SIG-M5 (cell line): Measurements from ENCODE around the gene ARMC3.

Experiments
- DNase-seq: peaks from one replicate; lab custom pipeline; 2025; lab: John Stamatoyannopoulos, UW

Gene ARMC3

DNA sequence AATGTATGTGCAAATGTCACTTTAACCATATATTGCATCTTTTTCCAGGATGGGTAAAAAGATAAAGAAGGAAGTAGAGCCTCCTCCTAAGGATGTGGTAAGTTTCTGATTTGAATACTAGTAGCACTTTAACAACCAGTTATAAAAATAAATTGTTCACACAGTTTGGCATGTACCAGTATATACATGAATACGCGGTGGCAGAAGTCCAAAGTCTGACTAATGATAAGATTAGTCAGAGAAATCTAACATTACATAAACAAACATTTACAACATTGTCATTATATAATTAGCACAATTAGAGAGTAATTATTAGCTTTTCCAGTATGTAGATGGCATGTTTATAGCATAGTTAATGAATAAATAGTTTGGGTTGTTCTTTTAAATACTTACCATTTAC lies 4.1 kb downstream of the ARMC3 start:
- no peak for DNase-seq

DNA sequence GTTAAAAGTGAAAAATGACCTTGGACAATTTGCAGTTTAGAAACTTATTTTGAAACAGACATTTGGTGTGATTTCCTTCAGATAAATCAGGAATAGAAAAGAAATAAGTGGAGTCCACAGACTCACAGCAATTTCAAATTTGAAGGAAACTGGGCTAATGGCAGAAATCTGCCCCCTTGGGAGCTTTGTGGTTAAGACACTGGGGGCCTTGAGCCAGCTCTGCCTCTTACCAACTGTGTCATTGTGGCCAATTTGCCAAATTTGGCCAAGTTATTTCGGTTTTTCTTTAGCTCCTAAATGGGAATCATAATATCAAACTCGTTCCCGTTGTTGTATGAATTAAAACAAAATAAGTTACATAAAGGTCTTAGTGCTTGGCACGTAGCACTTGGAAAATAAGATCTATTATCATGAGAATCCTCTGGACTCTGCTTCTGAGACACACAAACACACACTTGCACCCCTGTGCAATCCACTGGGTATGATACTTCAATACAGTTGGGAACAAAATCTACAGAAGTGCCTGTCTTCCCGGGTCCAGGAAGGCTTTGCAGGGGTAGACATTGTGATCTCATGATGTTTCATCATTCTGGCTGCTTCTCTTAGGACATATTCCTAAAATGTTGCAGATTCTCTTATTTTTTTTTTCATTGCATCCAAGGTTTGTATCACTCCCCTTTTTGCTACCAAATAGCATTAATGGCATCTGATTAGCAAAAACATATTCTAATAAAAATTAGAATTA lies 4.9 kb downstream of the ARMC3 start:
- DNase-seq, result no peak

GRCh38 chr10:22934726-22935125 lies 6.9 kb downstream of the ARMC3 start:
- DNase-seq, result no peak

- DNase-seq, result no peak
Measured at GRCh38 chr10:22942437-22942836, 14.6 kb downstream of the ARMC3 start.

GRCh38 chr10:22945934-22946673 lies 18.3 kb downstream of the ARMC3 start:
- no peak for DNase-seq

DNA sequence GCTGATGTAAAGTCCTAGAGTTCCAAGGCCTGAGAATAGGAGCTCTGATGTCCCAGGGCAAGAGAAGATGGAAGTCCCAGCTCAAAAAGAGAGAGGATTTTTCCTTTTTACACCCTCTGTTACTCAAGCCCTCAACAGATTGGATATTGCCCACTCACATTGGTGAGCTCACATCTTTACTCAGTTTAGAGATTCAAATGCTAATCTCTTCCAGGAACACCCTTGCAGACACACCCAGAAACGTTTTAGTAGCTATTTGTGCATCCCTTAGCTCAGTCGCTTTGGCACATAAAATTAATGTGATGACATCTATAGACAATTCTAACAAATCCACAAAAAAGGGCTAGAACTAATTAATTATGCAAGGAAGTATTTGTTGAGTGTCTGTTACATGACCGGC lies 27.1 kb downstream of the ARMC3 start:
- no peak for DNase-seq

- no peak for DNase-seq
Measured at GRCh38 chr10:22958338-22958737, 30.5 kb downstream of the ARMC3 start.

DNA sequence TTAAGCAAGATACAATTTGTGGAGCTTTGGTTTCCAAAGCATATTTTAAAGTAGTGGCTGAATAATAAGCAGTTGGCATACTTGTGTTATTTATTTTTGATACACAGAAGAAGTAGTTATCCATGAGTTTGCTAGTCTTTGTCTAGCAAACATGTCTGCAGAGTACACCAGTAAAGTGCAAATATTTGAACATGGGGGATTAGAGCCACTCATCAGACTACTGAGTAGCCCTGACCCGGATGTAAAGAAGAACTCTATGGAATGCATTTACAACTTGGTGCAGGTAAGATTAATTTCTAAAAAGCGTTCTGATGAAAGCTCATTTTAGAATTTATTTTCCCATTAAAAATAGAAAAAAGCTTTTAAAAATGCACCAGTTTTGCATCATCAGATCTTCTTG lies 31.4 kb downstream of the ARMC3 start:
- DNase-seq, result no peak

GRCh38 chr10:22959950-22960349 lies 32.1 kb downstream of the ARMC3 start:
- DNase-seq, result no peak

- no peak for DNase-seq
Measured at GRCh38 chr10:22962817-22963216, 35.0 kb downstream of the ARMC3 start.

DNA sequence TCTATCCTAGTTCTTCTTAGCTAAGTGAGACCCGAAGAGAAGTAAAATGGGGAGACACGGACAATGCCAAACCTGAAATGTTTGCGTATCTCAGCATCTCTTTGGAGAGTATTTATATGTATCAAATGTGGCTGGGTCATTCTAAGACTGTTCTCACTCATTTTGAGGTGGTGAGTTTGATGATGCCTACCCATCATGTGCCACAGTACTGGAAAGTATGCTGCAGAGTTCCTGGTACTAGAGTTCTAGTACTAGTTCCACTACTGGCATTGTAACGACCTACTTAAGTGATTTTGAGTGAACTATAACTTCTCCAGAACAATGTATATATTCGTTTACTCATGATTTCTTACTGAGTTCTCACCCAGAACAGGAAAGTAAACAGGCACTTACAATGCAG lies 41.9 kb downstream of the ARMC3 start:
- no peak for DNase-seq

DNA sequence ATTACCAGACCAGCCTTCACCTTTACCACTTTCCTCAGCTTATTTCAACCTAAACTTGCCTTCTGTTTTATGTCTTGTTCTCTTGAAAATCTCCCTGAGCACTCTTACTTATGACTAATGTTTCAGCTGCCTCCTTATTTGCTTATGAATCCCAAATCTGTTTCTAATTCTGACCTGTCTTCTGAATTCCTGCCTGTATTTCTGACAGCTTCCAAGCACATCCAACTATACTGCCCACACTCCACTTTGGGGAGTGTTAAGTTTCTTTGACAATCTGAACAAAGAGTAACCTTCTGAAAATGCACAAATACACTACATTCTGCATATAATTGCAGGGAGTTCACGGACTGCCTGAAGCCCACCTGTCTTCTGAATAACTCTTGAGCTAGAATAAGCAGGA lies 48.7 kb downstream of the ARMC3 start:
- DNase-seq, result no peak

DNA sequence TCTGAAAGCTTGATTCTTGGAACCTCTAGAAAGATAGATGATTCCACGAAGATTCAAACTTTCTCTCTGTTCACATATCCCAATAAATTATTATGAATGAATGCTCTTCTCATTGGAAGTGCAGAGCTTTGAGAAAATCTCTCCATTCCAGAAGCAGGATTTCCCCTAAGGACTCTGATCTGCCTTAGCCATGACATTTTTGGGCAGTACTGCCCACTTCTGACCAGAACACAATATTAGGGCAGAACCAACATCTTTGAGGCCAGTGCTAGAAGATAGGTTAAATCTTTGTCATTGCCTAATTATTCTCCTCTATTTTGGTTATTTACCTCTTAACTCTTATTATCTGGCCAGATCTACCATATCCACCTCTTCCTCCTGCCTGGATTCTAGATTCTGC lies 49.9 kb downstream of the ARMC3 start:
- no peak for DNase-seq

DNA sequence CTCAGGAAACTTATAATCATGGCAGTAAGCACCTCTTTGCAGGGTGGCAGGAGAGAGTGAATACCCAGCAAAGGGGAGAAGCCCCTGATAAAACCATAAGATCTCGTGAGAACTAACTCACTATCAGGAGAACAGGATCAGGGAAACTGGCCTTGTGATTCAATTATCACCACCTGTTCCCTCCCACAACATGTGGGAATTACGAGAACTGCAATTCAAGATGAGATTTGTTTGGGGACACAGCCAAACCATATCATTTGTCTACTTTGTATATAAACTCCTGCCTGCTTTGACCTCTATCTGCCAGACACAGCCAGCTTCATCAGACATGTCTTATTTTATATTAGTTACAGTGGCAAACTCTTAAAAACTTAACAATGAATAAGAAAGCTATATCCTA lies 50.4 kb downstream of the ARMC3 start:
- no peak for DNase-seq

GRCh38 chr10:22978918-22979317 lies 51.1 kb downstream of the ARMC3 start:
- DNase-seq, result no peak

DNA sequence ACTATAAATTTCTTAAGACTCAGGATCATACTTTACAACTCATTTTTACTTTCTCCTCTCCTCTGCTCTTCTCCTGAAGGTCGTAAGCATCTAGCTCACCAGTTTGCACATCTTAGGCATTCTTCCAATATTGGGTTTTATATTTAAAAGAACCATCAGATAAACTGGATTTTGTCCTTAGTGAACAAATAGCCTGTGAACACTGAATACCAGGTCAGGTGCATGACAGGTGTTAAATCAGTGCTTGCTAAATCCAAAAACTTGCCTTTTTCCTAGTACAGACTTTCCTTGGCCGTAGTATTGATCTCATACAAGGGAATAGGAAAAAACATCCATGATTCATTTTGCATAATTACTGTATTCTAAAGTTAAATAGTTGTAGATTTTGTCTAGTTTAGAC lies 53.0 kb downstream of the ARMC3 start:
- no peak for DNase-seq

- no peak for DNase-seq
Measured at GRCh38 chr10:22984066-22984465, 56.2 kb downstream of the ARMC3 start.

- no peak for DNase-seq
Measured at GRCh38 chr10:22986771-22987542, 59.1 kb downstream of the ARMC3 start.

DNA sequence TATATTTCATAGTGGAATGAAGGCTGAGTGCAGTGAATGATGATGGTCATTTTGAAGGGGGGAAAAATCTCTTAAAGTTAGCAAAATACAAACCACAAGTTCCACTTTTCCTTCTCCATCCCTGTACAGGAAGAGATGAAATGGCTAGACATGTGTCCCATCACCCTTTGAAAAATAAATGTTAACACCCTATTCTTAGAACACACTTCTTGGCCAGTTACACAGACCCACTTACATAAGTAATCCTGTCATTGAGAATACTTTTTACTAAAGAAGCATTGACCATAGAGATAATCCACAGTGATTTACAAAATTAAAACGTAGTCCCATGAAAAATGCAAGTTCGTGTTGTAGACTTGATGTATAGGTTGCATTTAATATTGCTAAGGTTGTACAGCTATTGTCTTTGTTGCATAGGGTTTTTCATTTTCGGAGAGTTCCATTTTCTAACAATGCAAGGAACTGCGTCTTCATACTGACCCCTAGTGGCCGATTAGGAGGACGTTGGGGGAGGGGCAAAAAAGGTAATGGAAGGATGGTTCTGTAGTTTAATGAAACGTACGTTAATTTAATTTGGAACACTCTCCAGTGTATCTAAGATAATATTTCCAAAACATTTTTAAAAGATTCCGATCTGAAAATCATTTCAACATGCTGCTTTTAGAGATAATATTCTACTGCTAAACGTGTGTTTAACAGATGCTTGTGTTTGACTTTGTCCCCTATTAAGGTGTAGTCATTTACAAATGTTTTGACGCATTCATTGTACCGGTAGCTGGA lies 60.9 kb downstream of the ARMC3 start:
- peak; percentile 1 for DNase-seq

DNA sequence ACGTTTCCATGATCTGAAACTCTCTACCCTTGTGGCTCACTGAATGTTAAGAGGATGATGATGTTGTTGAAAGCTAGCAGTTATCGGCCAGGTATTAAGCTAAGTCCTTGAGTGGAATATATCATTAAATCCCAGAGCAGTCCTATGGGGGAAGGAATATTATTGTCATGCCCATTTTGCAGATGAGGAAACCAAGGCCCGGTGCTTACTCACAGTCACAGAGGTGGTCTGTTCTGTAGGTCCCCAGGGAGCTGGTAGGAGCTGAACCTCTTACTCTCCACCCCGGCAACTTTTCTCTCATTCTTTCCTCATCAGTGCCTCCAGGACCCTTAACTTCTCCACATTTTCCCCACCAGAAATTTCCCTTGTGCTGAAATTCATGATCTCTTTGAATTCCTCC lies 62.6 kb downstream of the ARMC3 start:
- no peak for DNase-seq

- no peak for DNase-seq
Measured at GRCh38 chr10:22992075-22992474, 64.2 kb downstream of the ARMC3 start.

GRCh38 chr10:22992621-22993020 lies 64.8 kb downstream of the ARMC3 start:
- DNase-seq, result no peak
